H9 (cell line): ENCODE measurements around the gene RANBP3. TPM values are rescaled to one million over a fixed set of nuclear protein-coding genes. Genes with fewer than 3 reads are reported as not detected.

Experiments
- DNase-seq: peaks from one replicate; pipeline ENCODE4 v3.0.0-alpha.2; 2017
- H2AFZ ChIP-seq: one replicate; pipeline ENCODE4 v1.6.1; 2013; ENCODE audit warnings: mild to moderate bottlenecking, low read length, control low read depth, moderate library complexity
- H2AK5ac ChIP-seq: 2 replicates; pipeline ENCODE4 v1.6.1; 2013; ENCODE audit warnings: low read length, control low read depth, mixed read lengths; ENCODE audit not compliant: insufficient read length
- H2BK120ac ChIP-seq: one replicate; pipeline ENCODE4 v1.6.1; 2013; ENCODE audit warnings: low read depth, mild to moderate bottlenecking, low read length, control low read depth, inconsistent platforms; ENCODE audit not compliant: poor library complexity, severe bottlenecking
- H2BK12ac ChIP-seq: 2 replicates; pipeline ENCODE4 v1.6.1; 2013; ENCODE audit warnings: low read length, control low read depth, mixed read lengths, low read depth; ENCODE audit not compliant: insufficient read length
- H2BK15ac ChIP-seq: 2 replicates; pipeline ENCODE4 v1.6.1; 2013; ENCODE audit warnings: low read depth, low read length, control low read depth
- H2BK20ac ChIP-seq: one replicate; pipeline ENCODE4 v1.6.1; 2013; ENCODE audit warnings: low read depth, mild to moderate bottlenecking, low read length, control low read depth, inconsistent platforms; ENCODE audit not compliant: poor library complexity, severe bottlenecking
- H2BK5ac ChIP-seq: 2 replicates; pipeline ENCODE4 v1.6.1; 2013; ENCODE audit warnings: low read length, control low read depth, mixed read lengths; ENCODE audit not compliant: insufficient read length
- H3K14ac ChIP-seq: 2 replicates; pipeline ENCODE4 v1.6.1; 2013; ENCODE audit warnings: low read length, control low read depth; ENCODE audit not compliant: insufficient read depth
- H3K18ac ChIP-seq: 2 replicates; pipeline ENCODE4 v1.6.1; 2013; ENCODE audit warnings: low read depth, mild to moderate bottlenecking, mixed read lengths, low read length, control low read depth; ENCODE audit not compliant: insufficient read length
- H3K23ac ChIP-seq: 2 replicates; pipeline ENCODE4 v1.6.1; 2013; ENCODE audit warnings: low read length, control low read depth, mixed read lengths, low read depth; ENCODE audit not compliant: insufficient read length
- H3K23me2 ChIP-seq: 2 replicates; pipeline ENCODE4 v1.6.1; 2013; ENCODE audit warnings: low read depth, mild to moderate bottlenecking, mixed read lengths, low read length, control low read depth; ENCODE audit not compliant: insufficient read length, poor library complexity, severe bottlenecking
- H3K27ac ChIP-seq: 2 replicates; pipeline ENCODE4 v1.5.1; 2013; ENCODE audit warnings: low read length, control low read depth, mixed read lengths, low read depth; ENCODE audit not compliant: insufficient read length
- H3K27me3 ChIP-seq: 2 replicates; pipeline ENCODE4 v1.6.1; 2013; ENCODE audit warnings: low read length, control low read depth, inconsistent platforms; ENCODE audit not compliant: insufficient read depth
- H3K4ac ChIP-seq: 2 replicates; pipeline ENCODE4 v1.6.1; 2013; ENCODE audit warnings: low read depth, mild to moderate bottlenecking, control low read depth, inconsistent platforms, low read length, moderate library complexity
- H3K4me1 ChIP-seq: 2 replicates; pipeline ENCODE4 v1.6.1; 2013; ENCODE audit warnings: low read length, control low read depth, inconsistent platforms; ENCODE audit not compliant: insufficient read depth
- H3K4me2 ChIP-seq: 2 replicates; pipeline ENCODE4 v1.6.1; 2013; ENCODE audit warnings: low read length, control low read depth, mixed read lengths; ENCODE audit not compliant: insufficient read length, insufficient read depth
- H3K56ac ChIP-seq: 2 replicates; pipeline ENCODE4 v1.6.1; 2013; ENCODE audit warnings: low read depth, mild to moderate bottlenecking, mixed read lengths, low read length, control low read depth; ENCODE audit not compliant: insufficient read length
- H3K79me1 ChIP-seq: 2 replicates; pipeline ENCODE4 v1.6.1; 2013; ENCODE audit warnings: low read depth, mild to moderate bottlenecking, moderate library complexity, low read length, control low read depth, inconsistent platforms; ENCODE audit not compliant: insufficient read depth, poor library complexity, severe bottlenecking
- H3K79me2 ChIP-seq: 2 replicates; pipeline ENCODE4 v1.6.1; 2013; ENCODE audit warnings: low read length, control low read depth, inconsistent platforms; ENCODE audit not compliant: insufficient read depth
- H3K9ac ChIP-seq: 2 replicates; pipeline ENCODE4 v1.6.1; 2013; ENCODE audit warnings: low read length, control low read depth, mixed read lengths; ENCODE audit not compliant: insufficient read length; ENCODE audit errors: extremely low read depth
- H3K9me3 ChIP-seq: one replicate; pipeline ENCODE4 v1.6.1; 2013; ENCODE audit warnings: low read depth, low read length, inconsistent platforms; ENCODE audit not compliant: control insufficient read depth
- H3T11ph ChIP-seq: one replicate; pipeline ENCODE4 v1.6.1; 2013; ENCODE audit warnings: mild to moderate bottlenecking, low read length, control low read depth, inconsistent platforms
- H4K20me1 ChIP-seq: one replicate; pipeline ENCODE4 v1.6.1; 2013; ENCODE audit not compliant: control insufficient read depth, insufficient read length, insufficient read depth
- H4K5ac ChIP-seq: 2 replicates; pipeline ENCODE4 v1.6.1; 2013; ENCODE audit warnings: low read depth, mild to moderate bottlenecking, mixed read lengths, low read length, control low read depth; ENCODE audit not compliant: insufficient read length
- H4K8ac ChIP-seq: replicated peaks from 2 replicates; pipeline ENCODE4 v1.6.1; 2013; ENCODE audit warnings: low read length, control low read depth, mixed read lengths, low read depth; ENCODE audit not compliant: insufficient read length
- H4K91ac ChIP-seq: 2 replicates; pipeline ENCODE4 v1.6.1; 2013; ENCODE audit warnings: low read depth, mild to moderate bottlenecking, moderate library complexity, mixed read lengths, low read length, control low read depth; ENCODE audit not compliant: insufficient read length
- H3K27ac Mint-ChIP-seq, 3 experiments: 2 replicates in 2 of 3; 3 replicates in 1 of 3; pipeline ENCODE4 v1.8.0; 2020 to 2021; ENCODE audit warnings: mixed read lengths in 3 of 3, mild to moderate bottlenecking in 1 of 3, moderate library complexity in 1 of 3
- H3K27me3 Mint-ChIP-seq: 2 replicates; pipeline ENCODE4 v1.8.0; 2021; ENCODE audit warnings: low read depth, mild to moderate bottlenecking, moderate library complexity, mixed read lengths
- H3K36me3 Mint-ChIP-seq, 3 experiments: 2 replicates in 2 of 3; 3 replicates in 1 of 3; pipeline ENCODE4 v1.8.0; 2020 to 2021; ENCODE audit warnings: low read depth in 3 of 3, mixed read lengths in 3 of 3; ENCODE audit not compliant: insufficient read depth in 1 of 3
- H3K4me1 Mint-ChIP-seq, 2 experiments: 2 replicates each; pipeline ENCODE4 v1.8.0; 2020; ENCODE audit warnings: mixed read lengths in 2 of 2
- H3K4me3 Mint-ChIP-seq, 2 experiments: 2 replicates in 1 of 2; 3 replicates in 1 of 2; pipeline ENCODE4 v1.8.0; 2020 to 2021; ENCODE audit warnings: mild to moderate bottlenecking in 2 of 2, mixed read lengths in 2 of 2, moderate library complexity in 1 of 2
- H3K9me3 Mint-ChIP-seq, 2 experiments: 2 replicates in 1 of 2; 3 replicates in 1 of 2; pipeline ENCODE4 v1.8.0; 2020; ENCODE audit warnings: mild to moderate bottlenecking in 2 of 2, mixed read lengths in 2 of 2, moderate library complexity in 1 of 2
- WGBS: extraction: QIAGEN DNeasy Blood & Tissue Kit; methylation state at CpG from one replicate; pipeline ENCODE4 v1.1.7; 2013; ENCODE audit warnings: missing lambda C conversion rate, low lambda C conversion rate, mixed read lengths; ENCODE audit not compliant: insufficient read length; ENCODE audit errors: extremely low coverage; 5-methylcytosine and 5-hydroxymethylcytosine counted together
- total RNA-seq: library from RNA; stranded (reverse); gene quantifications from 2 replicates; pipeline ENCODE4 v1.2.1, GENCODE V29; 2021
- TF ChIP-seq, protein P1 (sequence below): fragments of 200-600 bp; sonication (generic); conservative IDR thresholded peaks from 3 replicates; pipeline ENCODE4 v1.8.0; 2021; ENCODE audit warnings: antibody characterized with exemption, mild to moderate bottlenecking

RANBP3 gene
- total RNA-seq, 1 experiment from 2014 or later: 86.5 TPM

GRCh38 chr19:6000228-6000847, 22.4 kb upstream of the RANBP3 start:
- no CpG with 5 or more reads among the region's 7 CpGs for whole genome bisulfite sequencing
- H3K23ac ChIP-seq: no peak overlapping the region
- no peaks in the 10 kb centered on the region for H3K23me2 ChIP-seq
- H4K20me1 ChIP-seq: no peaks in the 10 kb centered on the region
- TF ChIP-seq, protein P1, sequence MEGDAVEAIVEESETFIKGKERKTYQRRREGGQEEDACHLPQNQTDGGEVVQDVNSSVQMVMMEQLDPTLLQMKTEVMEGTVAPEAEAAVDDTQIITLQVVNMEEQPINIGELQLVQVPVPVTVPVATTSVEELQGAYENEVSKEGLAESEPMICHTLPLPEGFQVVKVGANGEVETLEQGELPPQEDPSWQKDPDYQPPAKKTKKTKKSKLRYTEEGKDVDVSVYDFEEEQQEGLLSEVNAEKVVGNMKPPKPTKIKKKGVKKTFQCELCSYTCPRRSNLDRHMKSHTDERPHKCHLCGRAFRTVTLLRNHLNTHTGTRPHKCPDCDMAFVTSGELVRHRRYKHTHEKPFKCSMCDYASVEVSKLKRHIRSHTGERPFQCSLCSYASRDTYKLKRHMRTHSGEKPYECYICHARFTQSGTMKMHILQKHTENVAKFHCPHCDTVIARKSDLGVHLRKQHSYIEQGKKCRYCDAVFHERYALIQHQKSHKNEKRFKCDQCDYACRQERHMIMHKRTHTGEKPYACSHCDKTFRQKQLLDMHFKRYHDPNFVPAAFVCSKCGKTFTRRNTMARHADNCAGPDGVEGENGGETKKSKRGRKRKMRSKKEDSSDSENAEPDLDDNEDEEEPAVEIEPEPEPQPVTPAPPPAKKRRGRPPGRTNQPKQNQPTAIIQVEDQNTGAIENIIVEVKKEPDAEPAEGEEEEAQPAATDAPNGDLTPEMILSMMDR: no peak
- peaks cover 6% of the 10 kb centered on the region; the same call in 1 of the 2 replicates for H3K27me3 Mint-ChIP-seq
- no peak for DNase-seq
- no peak overlapping the region for H3K14ac ChIP-seq
- H3K9ac ChIP-seq: no peak overlapping the region
- H3K4ac ChIP-seq: no peak overlapping the region
- no peaks in the 10 kb centered on the region for H3K79me1 ChIP-seq
- no peak overlapping the region for H2BK5ac ChIP-seq
- no peak overlapping the region for H4K5ac ChIP-seq
- peaks cover 3 to 4% of the 10 kb centered on the region in 2 experiments; a peak in 3 of 5 replicates for H3K9me3 Mint-ChIP-seq
- no peak overlapping the region for H2AFZ ChIP-seq
- H3K4me2 ChIP-seq: no peak overlapping the region
- no peak overlapping the region for H3T11ph ChIP-seq
- H3K36me3 Mint-ChIP-seq: peaks cover 3 to 12% (median 9%) of the 10 kb centered on the region in 3 experiments; a peak in 4 of 7 replicates
- no peak overlapping the region for H2BK20ac ChIP-seq
- no peak overlapping the region for H3K18ac ChIP-seq
- no peak overlapping the region for H3K56ac ChIP-seq
- H3K9me3 ChIP-seq: no peaks in the 10 kb centered on the region
- no peaks in the 10 kb centered on the region for H3K4me1 ChIP-seq
- no peak overlapping the region for H2BK120ac ChIP-seq
- no peak overlapping the region for H4K8ac ChIP-seq
- no peak overlapping the region for H3K4me3 Mint-ChIP-seq
- H2BK15ac ChIP-seq: no peak overlapping the region
- no peaks in the 10 kb centered on the region for H3K27me3 ChIP-seq
- H3K79me2 ChIP-seq: no peaks in the 10 kb centered on the region
- H3K27ac ChIP-seq: no peak overlapping the region
- no peak overlapping the region for H3K27ac Mint-ChIP-seq
- no peak overlapping the region for H2AK5ac ChIP-seq
- no peak overlapping the region for H2BK12ac ChIP-seq
- H3K4me1 Mint-ChIP-seq: peaks cover 2% of the 10 kb centered on the region in 2 experiments; a peak in 1 of 4 replicates
- H4K91ac ChIP-seq: no peak overlapping the region
